ENCODE results near the gene MELTF. TPM values are rescaled to one million over a fixed set of nuclear protein-coding genes. Genes with fewer than 3 reads are reported as not detected.

Gene MELTF
- total and polyA plus RNA-seq, 2 of the 13 experiments (the other 11 are each of a cell fraction or from before 2014, with no cell fraction given): 3.2 to 7.5 TPM

GRCh38 chr3:197022405-197023231 lies 7.0 kb downstream of the MELTF start:
- H3K4me2 ChIP-seq (ENCODE audit: low read depth, low read length): no peak overlapping the region
- no TSS peak for BruUV-seq (replicated peaks)
- in situ Hi-C loops (cut with HindIII; ENCODE audit: extremely low pct_ligation_motif_present, low pct_unique_long_range_greater_than_20kb): no loop called here
- no peaks in the 10 kb centered on the region for H3K9me3 ChIP-seq (ENCODE audit: low read length)
- peaks cover 30% of the 10 kb centered on the region for H3K4me1 ChIP-seq (ENCODE audit: insufficient read depth, low read length)
- DNase-seq (ENCODE audit: low spot score): no peak
- H3K79me2 ChIP-seq (ENCODE audit: insufficient read depth, low read length): no peaks in the 10 kb centered on the region
- POLR2A ChIA-PET: no interaction called here
- H4K20me1 ChIP-seq (ENCODE audit: insufficient read depth, low read length): no peaks in the 10 kb centered on the region
- no peak overlapping the region for H2AFZ ChIP-seq (ENCODE audit: low read length)
- FAIRE-seq: no peak
- no peak overlapping the region for H3K9ac ChIP-seq (ENCODE audit: insufficient read depth, low read depth, low read length)
- no peak overlapping the region for H3K27ac ChIP-seq (ENCODE audit: extremely low read length, insufficient read depth, low read length)
- intact Hi-C loops (cut with micrococcal nuclease; ENCODE audit: unreplicated experiment): no loop called here
- ATAC-seq: no peak
- CTCF ChIA-PET (ENCODE audit: low intra/inter-chr PET ratio, low total read pairs): no interaction called here
- H3K27me3 ChIP-seq (ENCODE audit: control insufficient read depth in 1 of 2, insufficient read depth in 2 of 2, low read length in 2 of 2): no peaks in the 10 kb centered on the region
- no peak overlapping the region for H3K4me3 ChIP-seq (replicated peaks in 1 of 3; ENCODE audit: insufficient read depth in 1 of 3, low read depth in 2 of 3, low read length in 3 of 3)
- 80% methylated on average over 16 of the region's 22 CpGs for WGBS (ENCODE audit: low lambda C conversion rate)
- H3K36me3 ChIP-seq (replicated peaks in 1 of 2; ENCODE audit: control insufficient read depth in 1 of 2, insufficient read depth in 2 of 2, low read length in 2 of 2): no peaks in the 10 kb centered on the region; a peak in 1 of 5 replicates
- no peak for TF ChIP-seq ARHGAP35 (CRISPR knock-in tag; IDR thresholded peaks at IDR 0.05; ENCODE audit: borderline replicate concordance)
- TF ChIP-seq SOX13 (IDR thresholded peaks at IDR 0.05): no peak
- TF ChIP-seq SOX13 (CRISPR knock-in tag; conservative IDR thresholded peaks at IDR 0.05 in 1 of 2, IDR thresholded peaks at IDR 0.05 in 1 of 2): no peak
- no peak for TF ChIP-seq ZFP62 (CRISPR knock-in tag; IDR thresholded peaks at IDR 0.05)
- no peak for TF ChIP-seq ZNF780A (CRISPR knock-in tag; IDR thresholded peaks at IDR 0.05)
- TF ChIP-seq HNF4G (IDR thresholded peaks at IDR 0.05; ENCODE audit: borderline replicate concordance, low read depth, low read length): no peak
- TF ChIP-seq HNF4G (CRISPR knock-in tag; IDR thresholded peaks at IDR 0.05; ENCODE audit: borderline replicate concordance, low read depth): no peak
- no peak for TF ChIP-seq KLF9 (CRISPR knock-in tag; IDR thresholded peaks at IDR 0.05; ENCODE audit: low read depth)
- no peak for TF ChIP-seq ZNF572 (CRISPR knock-in tag; IDR thresholded peaks at IDR 0.05)
- no peak for TF ChIP-seq TFDP1 (CRISPR knock-in tag; IDR thresholded peaks at IDR 0.05; ENCODE audit: borderline replicate concordance)
- TF ChIP-seq MTF1 (CRISPR knock-in tag; IDR thresholded peaks at IDR 0.05): no peak
- TF ChIP-seq SOX6 (IDR thresholded peaks at IDR 0.05): no peak
- no peak for TF ChIP-seq SOX6 (CRISPR knock-in tag; IDR thresholded peaks at IDR 0.05)
- no peak for TF ChIP-seq AKNA (CRISPR knock-in tag; IDR thresholded peaks at IDR 0.05; ENCODE audit: borderline replicate concordance)
- TF ChIP-seq DMTF1 (CRISPR knock-in tag; IDR thresholded peaks at IDR 0.05): no peak
- no peak for TF ChIP-seq SALL2 (CRISPR knock-in tag; IDR thresholded peaks at IDR 0.05)
- no peak for TF ChIP-seq CENPT (CRISPR knock-in tag; IDR thresholded peaks at IDR 0.05; ENCODE audit: low read depth)

Measured in HepG2 (cell line).